HEK293 (cell line): ENCODE data around the gene ATP5ME.

ENCODE experiments used
- CTCF ChIA-PET: fragments of 350-600 bp; formaldehyde crosslinking; extraction: SDS; loops from one replicate; lab custom pipeline; 2021; ENCODE audit warnings: antibody characterized with exemption; lab: Yijun Ruan, JAX
- POLR2A ChIA-PET: fragments of 300-600 bp; formaldehyde crosslinking; extraction: SDS; loops from one replicate; lab custom pipeline; 2020; ENCODE audit warnings: antibody characterized with exemption, inconsistent platforms; lab: Yijun Ruan, JAX
- H3K27ac ChIP-seq: fragments of 200-500 bp; sonication (Bioruptor generic); 2 replicates; pipeline ENCODE4 v1.5.1; 2014; ENCODE audit warnings: low read depth, low read length, control low read depth, inconsistent platforms; ENCODE audit errors: extremely low read depth
- H3K36me3 ChIP-seq, 2 experiments: fragments of 200-500 bp in 1 of 2; sonication (Bioruptor generic) in 1 of 2; 1 replicate in 1 of 2; 2 replicates in 1 of 2; pipeline ENCODE4 v1.5.1; 2014 to 2017; ENCODE audit warnings: inconsistent platforms in 2 of 2, low read length in 2 of 2; ENCODE audit not compliant: control insufficient read depth in 2 of 2, insufficient read depth in 1 of 2
- H3K4me1 ChIP-seq: fragments of 200-500 bp; sonication (Bioruptor generic); 2 replicates; pipeline ENCODE4 v1.5.1; 2014; ENCODE audit warnings: mild to moderate bottlenecking, low read length, inconsistent platforms; ENCODE audit not compliant: control insufficient read depth, insufficient read depth
- H3K4me3 ChIP-seq: 2 replicates; pipeline ENCODE4 v1.5.1; 2011; ENCODE audit warnings: low read depth, mild to moderate bottlenecking, control low read depth, low read length, moderate library complexity
- H3K9me3 ChIP-seq: fragments of 200-500 bp; sonication (Bioruptor generic); 2 replicates; pipeline ENCODE4 v1.5.1; 2014; ENCODE audit warnings: low read depth, low read length, inconsistent platforms; ENCODE audit not compliant: control insufficient read depth, insufficient read depth
- PRDM4 ChIP-seq: fragments of 450-650 bp; formaldehyde crosslinking; IDR thresholded peaks from 2 replicates; pipeline ENCODE4 v1.5.1; 2017; ENCODE audit warnings: missing biosample characterization, missing genetic modification characterization
- YY2 ChIP-seq: fragments of 450-650 bp; formaldehyde crosslinking; IDR thresholded peaks from 2 replicates; pipeline ENCODE4 v1.5.1; 2016; ENCODE audit warnings: missing biosample characterization, missing genetic modification characterization
- ZBTB1 ChIP-seq: fragments of 450-650 bp; formaldehyde crosslinking; IDR thresholded peaks from 2 replicates; pipeline ENCODE4 v1.5.1; 2016; ENCODE audit warnings: missing biosample characterization, missing genetic modification characterization
- ZFHX2 ChIP-seq: fragments of 450-650 bp; formaldehyde crosslinking; conservative IDR thresholded peaks from 2 replicates; pipeline ENCODE4 v1.5.1; 2016; ENCODE audit warnings: missing biosample characterization, missing genetic modification characterization
- ZFP3 ChIP-seq: fragments of 450-650 bp; formaldehyde crosslinking; IDR thresholded peaks from 2 replicates; pipeline ENCODE4 v1.5.1; 2016; ENCODE audit warnings: low read depth, missing biosample characterization, missing genetic modification characterization
- ZFP41 ChIP-seq: fragments of 450-650 bp; formaldehyde crosslinking; IDR thresholded peaks from 2 replicates; pipeline ENCODE4 v1.5.1; 2016; ENCODE audit warnings: missing biosample characterization, missing genetic modification characterization, borderline replicate concordance
- ZFP69B ChIP-seq: fragments of 450-650 bp; formaldehyde crosslinking; IDR thresholded peaks from 2 replicates; pipeline ENCODE4 v1.5.1; 2016; ENCODE audit warnings: missing biosample characterization, missing genetic modification characterization
- ZNF2 ChIP-seq: fragments of 450-650 bp; formaldehyde crosslinking; IDR thresholded peaks from 2 replicates; pipeline ENCODE4 v1.5.1; 2016; ENCODE audit warnings: missing biosample characterization, missing genetic modification characterization
- ZNF211 ChIP-seq: fragments of 450-650 bp; formaldehyde crosslinking; IDR thresholded peaks from 2 replicates; pipeline ENCODE4 v1.5.1; 2016; ENCODE audit warnings: low read depth, missing biosample characterization, missing genetic modification characterization
- ZNF335 ChIP-seq: fragments of 450-650 bp; formaldehyde crosslinking; conservative IDR thresholded peaks from 2 replicates; pipeline ENCODE4 v1.5.1; 2016; ENCODE audit warnings: missing biosample characterization, missing genetic modification characterization
- ZNF423 ChIP-seq: fragments of 450-650 bp; formaldehyde crosslinking; IDR thresholded peaks from 2 replicates; pipeline ENCODE4 v1.5.1; 2016; ENCODE audit warnings: missing biosample characterization, missing genetic modification characterization
- ZNF449 ChIP-seq: fragments of 450-650 bp; formaldehyde crosslinking; IDR thresholded peaks from 2 replicates; pipeline ENCODE4 v1.5.1; 2017; ENCODE audit warnings: missing biosample characterization, mild to moderate bottlenecking, missing genetic modification characterization, moderate library complexity
- ZNF529 ChIP-seq: fragments of 450-650 bp; formaldehyde crosslinking; IDR thresholded peaks from 2 replicates; pipeline ENCODE4 v1.5.1; 2017; ENCODE audit warnings: missing genetic modification characterization, missing biosample characterization; ENCODE audit not compliant: insufficient replicate concordance
- ZNF530 ChIP-seq: fragments of 450-650 bp; formaldehyde crosslinking; IDR thresholded peaks from 2 replicates; pipeline ENCODE4 v1.5.1; 2016; ENCODE audit warnings: low read depth, missing biosample characterization, missing genetic modification characterization
- ZNF571 ChIP-seq: fragments of 450-650 bp; formaldehyde crosslinking; IDR thresholded peaks from 2 replicates; pipeline ENCODE4 v1.5.0; 2017; ENCODE audit warnings: missing biosample characterization, missing genetic modification characterization
- ZNF585B ChIP-seq: fragments of 450-650 bp; formaldehyde crosslinking; IDR thresholded peaks from 2 replicates; pipeline ENCODE4 v1.5.1; 2016; ENCODE audit warnings: missing biosample characterization, missing genetic modification characterization
- ZNF596 ChIP-seq: fragments of 450-650 bp; IDR thresholded peaks from 2 replicates; pipeline ENCODE4 v1.5.0; 2018; ENCODE audit warnings: missing biosample characterization, mild to moderate bottlenecking, missing genetic modification characterization, moderate library complexity
- ZNF610 ChIP-seq: fragments of 450-650 bp; formaldehyde crosslinking; IDR thresholded peaks from 2 replicates; pipeline ENCODE4 v1.5.1; 2016; ENCODE audit warnings: missing biosample characterization, missing genetic modification characterization, borderline replicate concordance
- ZNF664 ChIP-seq: fragments of 450-650 bp; formaldehyde crosslinking; IDR thresholded peaks from 2 replicates; pipeline ENCODE4 v1.5.1; 2016; ENCODE audit warnings: missing biosample characterization, missing genetic modification characterization
- ZNF843 ChIP-seq: fragments of 450-650 bp; formaldehyde crosslinking; IDR thresholded peaks from 2 replicates; pipeline ENCODE4 v1.5.1; 2016; ENCODE audit warnings: missing biosample characterization, missing genetic modification characterization
- TF ChIP-seq, protein P1 (sequence below): fragments of 450-650 bp; IDR thresholded peaks from 2 replicates; pipeline ENCODE4 v1.5.1; 2018; ENCODE audit warnings: missing biosample characterization, missing genetic modification characterization
- TF ChIP-seq, protein P2 (sequence below): fragments of 450-650 bp; formaldehyde crosslinking; IDR thresholded peaks from 2 replicates; pipeline ENCODE4 v1.5.1; 2017; ENCODE audit warnings: missing biosample characterization, missing genetic modification characterization
- TF ChIP-seq, protein P3 (sequence below): fragments of 450-650 bp; formaldehyde crosslinking; IDR thresholded peaks from 2 replicates; pipeline ENCODE4 v1.5.1; 2016; ENCODE audit warnings: missing biosample characterization, missing genetic modification characterization, borderline replicate concordance

The ATP5ME gene

DNA sequence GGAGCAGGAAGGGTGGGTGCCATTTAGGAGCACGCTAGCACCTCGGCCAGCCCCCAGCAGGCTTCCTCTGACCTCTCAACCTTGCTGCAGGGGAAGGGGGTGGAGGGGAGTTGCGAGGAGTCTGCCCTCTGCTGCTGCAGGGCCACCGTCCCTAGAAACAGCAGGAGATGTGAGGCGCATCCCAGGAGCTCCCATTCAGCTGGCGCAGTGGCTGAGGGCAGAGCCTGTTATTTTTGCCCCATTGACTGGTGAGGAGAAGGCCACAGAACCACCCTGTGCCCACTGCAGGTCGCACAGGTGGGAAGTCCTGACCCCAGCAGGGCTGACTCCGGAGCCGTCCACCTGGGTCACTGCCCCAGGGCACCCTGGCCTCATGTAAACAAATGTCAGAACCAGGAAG lies 40.7 kb downstream of the ATP5ME start (continued):
- TF ChIP-seq ZNF529 (tag by site-specific recombination) (no peak), ZNF2 (tag by site-specific recombination) (no peak), ZNF335 (tag by site-specific recombination) (no peak), ZFHX2 (tag by site-specific recombination) (no peak), PRDM4 (no peak), ZNF610 (tag by site-specific recombination) (no peak)
- TF ChIP-seq, protein P1, sequence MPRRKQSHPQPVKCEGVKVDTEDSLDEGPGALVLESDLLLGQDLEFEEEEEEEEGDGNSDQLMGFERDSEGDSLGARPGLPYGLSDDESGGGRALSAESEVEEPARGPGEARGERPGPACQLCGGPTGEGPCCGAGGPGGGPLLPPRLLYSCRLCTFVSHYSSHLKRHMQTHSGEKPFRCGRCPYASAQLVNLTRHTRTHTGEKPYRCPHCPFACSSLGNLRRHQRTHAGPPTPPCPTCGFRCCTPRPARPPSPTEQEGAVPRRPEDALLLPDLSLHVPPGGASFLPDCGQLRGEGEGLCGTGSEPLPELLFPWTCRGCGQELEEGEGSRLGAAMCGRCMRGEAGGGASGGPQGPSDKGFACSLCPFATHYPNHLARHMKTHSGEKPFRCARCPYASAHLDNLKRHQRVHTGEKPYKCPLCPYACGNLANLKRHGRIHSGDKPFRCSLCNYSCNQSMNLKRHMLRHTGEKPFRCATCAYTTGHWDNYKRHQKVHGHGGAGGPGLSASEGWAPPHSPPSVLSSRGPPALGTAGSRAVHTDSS = no peak

DNA sequence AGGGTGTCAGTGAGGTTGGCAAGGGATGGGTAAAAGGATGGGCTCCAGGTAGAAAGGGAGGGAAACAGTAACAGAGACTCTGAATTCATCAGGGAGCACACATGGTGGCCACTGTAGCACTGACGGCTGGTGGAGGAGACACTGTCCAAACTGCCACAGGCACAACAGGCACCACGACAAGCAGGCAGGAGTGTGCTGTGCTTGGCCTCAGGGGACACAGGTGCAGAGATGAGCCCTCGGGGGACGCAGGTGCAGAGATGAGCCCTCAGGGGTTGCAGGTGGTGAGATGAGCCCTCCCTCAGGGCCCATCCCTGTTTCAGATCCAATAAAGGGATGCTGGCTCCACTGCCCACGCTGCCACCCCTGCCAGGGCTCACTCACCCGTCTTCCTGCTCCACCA lies 41.1 kb downstream of the ATP5ME start:
- H3K4me1 ChIP-seq = no peaks in the 10 kb centered on the region
- no peak overlapping the region for H3K4me3 ChIP-seq
- H3K9me3 ChIP-seq = no peaks in the 10 kb centered on the region
- H3K27ac ChIP-seq = no peak overlapping the region
- CTCF ChIA-PET = no interaction called here
- POLR2A ChIA-PET = no interaction called here
- no peaks in the 10 kb centered on the region for H3K36me3 ChIP-seq
- TF ChIP-seq, protein P2, sequence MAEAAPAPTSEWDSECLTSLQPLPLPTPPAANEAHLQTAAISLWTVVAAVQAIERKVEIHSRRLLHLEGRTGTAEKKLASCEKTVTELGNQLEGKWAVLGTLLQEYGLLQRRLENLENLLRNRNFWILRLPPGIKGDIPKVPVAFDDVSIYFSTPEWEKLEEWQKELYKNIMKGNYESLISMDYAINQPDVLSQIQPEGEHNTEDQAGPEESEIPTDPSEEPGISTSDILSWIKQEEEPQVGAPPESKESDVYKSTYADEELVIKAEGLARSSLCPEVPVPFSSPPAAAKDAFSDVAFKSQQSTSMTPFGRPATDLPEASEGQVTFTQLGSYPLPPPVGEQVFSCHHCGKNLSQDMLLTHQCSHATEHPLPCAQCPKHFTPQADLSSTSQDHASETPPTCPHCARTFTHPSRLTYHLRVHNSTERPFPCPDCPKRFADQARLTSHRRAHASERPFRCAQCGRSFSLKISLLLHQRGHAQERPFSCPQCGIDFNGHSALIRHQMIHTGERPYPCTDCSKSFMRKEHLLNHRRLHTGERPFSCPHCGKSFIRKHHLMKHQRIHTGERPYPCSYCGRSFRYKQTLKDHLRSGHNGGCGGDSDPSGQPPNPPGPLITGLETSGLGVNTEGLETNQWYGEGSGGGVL (tag by site-specific recombination) = no peak
- TF ChIP-seq ZNF664 (tag by site-specific recombination) (no peak), ZNF585B (tag by site-specific recombination) (no peak), ZNF530 (no peak), ZNF571 (tag by site-specific recombination) (no peak), ZNF449 (tag by site-specific recombination) (no peak), ZNF596 (tag by site-specific recombination) (no peak), ZFP3 (tag by site-specific recombination) (no peak), ZNF843 (tag by site-specific recombination) (no peak), ZNF610 (tag by site-specific recombination) (no peak), ZBTB1 (tag by site-specific recombination) (no peak), YY2 (tag by site-specific recombination) (no peak), ZNF423 (tag by site-specific recombination) (no peak), ZFP69B (tag by site-specific recombination) (no peak), ZNF211 (tag by site-specific recombination) (no peak), ZFP41 (no peak)
- TF ChIP-seq, protein P3, sequence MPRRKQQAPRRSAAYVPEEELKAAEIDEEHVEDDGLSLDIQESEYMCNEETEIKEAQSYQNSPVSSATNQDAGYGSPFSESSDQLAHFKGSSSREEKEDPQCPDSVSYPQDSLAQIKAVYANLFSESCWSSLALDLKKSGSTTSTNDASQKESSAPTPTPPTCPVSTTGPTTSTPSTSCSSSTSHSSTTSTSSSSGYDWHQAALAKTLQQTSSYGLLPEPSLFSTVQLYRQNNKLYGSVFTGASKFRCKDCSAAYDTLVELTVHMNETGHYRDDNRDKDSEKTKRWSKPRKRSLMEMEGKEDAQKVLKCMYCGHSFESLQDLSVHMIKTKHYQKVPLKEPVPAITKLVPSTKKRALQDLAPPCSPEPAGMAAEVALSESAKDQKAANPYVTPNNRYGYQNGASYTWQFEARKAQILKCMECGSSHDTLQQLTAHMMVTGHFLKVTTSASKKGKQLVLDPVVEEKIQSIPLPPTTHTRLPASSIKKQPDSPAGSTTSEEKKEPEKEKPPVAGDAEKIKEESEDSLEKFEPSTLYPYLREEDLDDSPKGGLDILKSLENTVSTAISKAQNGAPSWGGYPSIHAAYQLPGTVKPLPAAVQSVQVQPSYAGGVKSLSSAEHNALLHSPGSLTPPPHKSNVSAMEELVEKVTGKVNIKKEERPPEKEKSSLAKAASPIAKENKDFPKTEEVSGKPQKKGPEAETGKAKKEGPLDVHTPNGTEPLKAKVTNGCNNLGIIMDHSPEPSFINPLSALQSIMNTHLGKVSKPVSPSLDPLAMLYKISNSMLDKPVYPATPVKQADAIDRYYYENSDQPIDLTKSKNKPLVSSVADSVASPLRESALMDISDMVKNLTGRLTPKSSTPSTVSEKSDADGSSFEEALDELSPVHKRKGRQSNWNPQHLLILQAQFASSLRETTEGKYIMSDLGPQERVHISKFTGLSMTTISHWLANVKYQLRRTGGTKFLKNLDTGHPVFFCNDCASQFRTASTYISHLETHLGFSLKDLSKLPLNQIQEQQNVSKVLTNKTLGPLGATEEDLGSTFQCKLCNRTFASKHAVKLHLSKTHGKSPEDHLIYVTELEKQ (tag by site-specific recombination) = no peak
